NT2/D1 (cell line): Measurements from ENCODE around the gene TLK1.

Experiments used
- SUZ12 ChIP-seq: IDR thresholded peaks from 2 replicates; pipeline ENCODE4 v1.6.1; 2011; ENCODE audit not compliant: insufficient read length, insufficient read depth; ENCODE audit errors: extremely low read depth
- YY1 ChIP-seq: IDR thresholded peaks from 2 replicates; pipeline ENCODE4 v1.6.1; 2011; ENCODE audit not compliant: insufficient read length, insufficient read depth
- ZNF274 ChIP-seq: IDR thresholded peaks from 2 replicates; pipeline ENCODE4 v1.6.1; 2011; ENCODE audit warnings: mild to moderate bottlenecking, low read depth, low read length

DNA sequence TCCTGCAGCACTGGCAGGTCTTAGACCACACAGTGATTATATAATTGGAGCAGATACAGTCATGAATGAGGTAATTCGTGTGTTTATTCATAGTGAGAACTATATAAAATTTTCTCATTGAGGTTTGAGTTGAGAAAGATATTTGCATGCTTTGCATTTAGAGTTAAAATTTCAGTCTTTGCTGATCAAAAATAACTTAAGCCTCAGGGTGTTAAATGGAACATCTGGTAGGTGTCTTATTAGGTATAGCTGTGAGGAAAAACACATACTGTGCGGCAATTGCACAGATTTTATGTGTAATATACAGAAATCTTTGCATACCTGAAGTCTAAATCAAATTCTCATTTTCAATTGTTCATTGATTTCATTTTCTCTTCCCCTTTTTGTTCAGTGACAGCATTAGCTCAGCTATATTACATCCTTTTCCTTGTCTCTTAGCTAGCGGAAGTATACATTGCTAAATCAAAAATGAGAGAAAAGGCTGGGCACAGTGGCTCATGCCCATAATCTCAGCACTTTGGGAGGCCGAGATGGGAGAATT lies 210.4 kb downstream of the TLK1 start:
- no peak for TF ChIP-seq ZNF274
- no peak for TF ChIP-seq SUZ12
- TF ChIP-seq YY1, result no peak
